Urinary bladder (tissue), 4 donors: Measurements from ENCODE around the gene HTR4. TPM values are rescaled to one million over a fixed set of nuclear protein-coding genes. Genes with fewer than 3 reads are reported as not detected.

Experiments
- DNase-seq: peaks from one replicate; pipeline ENCODE4 v3.0.0-alpha.2; 2015; ENCODE audit errors: extremely low spot score
- H3K27ac ChIP-seq: one replicate; pipeline ENCODE4 v1.5.1; 2013; ENCODE audit warnings: low read depth, mild to moderate bottlenecking, moderate library complexity
- H3K36me3 ChIP-seq: one replicate; pipeline ENCODE4 v1.6.1; 2013; ENCODE audit warnings: mild to moderate bottlenecking, moderate library complexity; ENCODE audit not compliant: insufficient read depth
- H3K4me1 ChIP-seq: one replicate; pipeline ENCODE4 v1.6.1; 2013; ENCODE audit warnings: mild to moderate bottlenecking, moderate library complexity; ENCODE audit not compliant: insufficient read depth
- H3K4me3 ChIP-seq: one replicate; pipeline ENCODE4 v1.5.1; 2013; ENCODE audit warnings: low read depth, low read length
- WGBS: extraction: QIAGEN DNeasy Blood & Tissue Kit; methylation state at CpG from one replicate; pipeline ENCODE4 v1.1.7; 2013; 5-methylcytosine and 5-hydroxymethylcytosine counted together
- polyA plus RNA-seq: library from polyadenylated mRNA; stranded (reverse); fragments of 200-250 nt; gene quantifications from one replicate; pipeline ENCODE4 v1.2.3, GENCODE V29; 2013
- total RNA-seq: library from RNA; depleted of rRNA; stranded (reverse); fragments of >200 nt; gene quantifications from one replicate; pipeline ENCODE4 v1.2.3, GENCODE V29; 2014
- donor health status: healthy with polysubstance abuse.
- donor health status: healthy.

HTR4 gene
- total and polyA plus RNA-seq, 2 donors = 0.06 to 0.26 TPM

- Histone ChIP-seq H3K4me3 (no peak overlapping the region), H3K27ac (no peak overlapping the region), H3K36me3 (no peaks in the 10 kb centered on the region), H3K4me1 (no peaks in the 10 kb centered on the region)
- DNase-seq = no peak
- 52% methylated on average over 4 of the region's 4 CpGs for WGBS
Measured at GRCh38 chr5:148615644-148616275, 38.6 kb downstream of the HTR4 start.

DNA sequence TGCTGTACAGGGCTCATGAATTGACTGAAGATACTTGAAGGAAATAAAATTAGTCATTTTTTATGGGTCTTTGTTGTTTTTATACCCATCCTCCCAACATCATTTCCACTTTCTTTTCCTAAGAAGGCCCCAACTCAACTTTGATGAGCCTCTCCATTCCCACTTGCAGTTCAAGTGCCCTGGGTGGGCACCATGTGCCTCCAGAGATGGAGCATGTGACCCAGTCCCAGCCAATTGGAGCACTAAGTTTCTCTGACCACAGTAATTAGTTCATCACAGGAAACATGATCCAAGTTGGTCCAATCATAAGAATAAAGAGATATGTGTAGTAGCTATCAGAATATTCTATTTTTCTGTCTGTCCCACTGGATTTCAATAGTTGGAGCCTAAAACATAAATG, 46.9 kb downstream of the HTR4 start:
- Histone ChIP-seq H3K27ac (no peak overlapping the region), H3K4me1 (no peaks in the 10 kb centered on the region)

DNA sequence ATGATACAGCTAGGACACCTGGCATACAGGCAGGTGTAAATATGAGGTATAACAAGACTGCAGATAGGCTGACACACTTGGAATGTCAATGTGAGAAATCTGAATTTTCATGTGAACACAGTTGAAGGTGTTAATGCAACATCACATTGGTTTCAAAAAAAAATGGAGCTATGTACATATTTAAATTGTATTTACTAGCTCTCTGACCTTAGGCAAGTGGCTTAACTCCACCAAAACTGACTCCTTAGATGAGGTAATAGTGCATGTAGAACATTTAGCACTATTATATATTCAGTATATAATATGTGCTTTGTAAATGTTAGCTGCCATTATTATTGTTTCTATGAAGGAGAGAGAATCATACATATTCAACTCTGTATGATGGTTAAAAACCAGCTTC, 48.0 kb downstream of the HTR4 start:
- no peak for DNase-seq
- no peak overlapping the region for H3K4me3 ChIP-seq
- no peak overlapping the region for H3K27ac ChIP-seq
- no peaks in the 10 kb centered on the region for H3K36me3 ChIP-seq
- H3K4me1 ChIP-seq = no peaks in the 10 kb centered on the region

More for the DNA sequence above, 46.9 kb downstream of the HTR4 start:
- H3K36me3 ChIP-seq = no peaks in the 10 kb centered on the region
- H3K4me3 ChIP-seq = no peak overlapping the region
- no peak for DNase-seq

DNA sequence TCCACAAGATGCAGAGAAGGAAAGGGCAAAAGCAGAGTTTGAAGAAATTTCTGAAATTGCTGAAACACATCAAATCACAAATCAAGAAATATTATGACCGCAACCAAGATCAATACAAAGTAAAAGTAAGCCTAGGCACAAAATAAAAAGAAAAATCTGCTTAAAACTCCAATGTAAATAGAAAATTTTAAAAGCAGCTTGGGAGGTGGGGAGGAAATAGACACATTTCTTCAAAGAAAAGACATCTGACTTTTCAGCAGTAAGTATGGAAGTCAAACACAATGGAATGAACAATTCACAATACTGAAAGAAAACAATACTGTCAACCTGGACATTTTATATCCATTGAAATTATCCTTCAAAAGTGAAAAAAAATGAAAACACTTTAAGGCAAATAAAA, 55.1 kb downstream of the HTR4 start:
- Histone ChIP-seq H3K27ac (no peak overlapping the region), H3K4me1 (no peaks in the 10 kb centered on the region)
- 97% methylated on average over 1 of the region's 1 CpG for WGBS

DNA sequence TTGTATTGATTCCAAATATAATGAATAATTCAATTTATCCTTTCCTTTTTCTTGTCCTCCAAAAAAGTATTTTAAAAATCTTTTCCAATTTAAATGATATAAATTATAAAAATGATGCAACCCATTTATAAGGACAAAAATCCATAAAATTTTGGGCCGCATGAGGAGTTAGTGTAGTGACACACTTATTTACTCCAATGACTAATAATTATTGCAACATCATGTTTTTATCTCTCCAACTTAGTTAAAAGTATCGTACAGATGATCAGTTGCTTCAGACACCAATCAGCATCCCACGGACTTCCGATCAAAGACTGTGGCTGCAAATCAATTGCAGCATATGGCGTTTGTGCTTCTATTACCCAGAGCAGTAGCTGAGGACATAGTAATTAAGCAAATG, 58.6 kb downstream of the HTR4 start:
- 93% methylated on average over 5 of the region's 5 CpGs for WGBS

More for the DNA sequence above, 55.1 kb downstream of the HTR4 start:
- Histone ChIP-seq H3K36me3 (no peaks in the 10 kb centered on the region), H3K4me3 (no peak overlapping the region)
- no peak for DNase-seq

DNA sequence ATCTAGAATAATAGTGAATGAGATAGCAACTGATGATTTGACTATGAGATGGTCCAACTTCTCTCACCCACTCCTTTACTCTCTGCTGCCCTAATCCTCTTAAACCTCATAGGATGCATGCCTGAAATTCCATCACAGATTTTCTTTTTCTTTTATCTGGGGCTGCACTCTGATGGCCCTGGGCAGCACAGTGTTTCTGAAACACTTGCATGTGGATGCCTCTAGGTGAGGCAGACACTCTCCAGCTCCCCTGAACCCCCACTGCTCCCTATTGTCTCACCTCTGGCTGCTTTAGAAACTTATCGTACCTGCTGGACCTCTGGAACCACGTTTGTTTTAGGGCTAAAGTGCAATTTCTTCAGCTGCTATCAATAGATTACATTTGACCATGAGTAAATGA, 67.5 kb downstream of the HTR4 start:
- DNase-seq = no peak
- Histone ChIP-seq H3K36me3 (no peaks in the 10 kb centered on the region), H3K4me3 (no peak overlapping the region), H3K27ac (no peak overlapping the region), H3K4me1 (no peaks in the 10 kb centered on the region)
- WGBS = 19% methylated on average over 2 of the region's 2 CpGs

More for the DNA sequence above, 58.6 kb downstream of the HTR4 start:
- Histone ChIP-seq H3K36me3 (no peaks in the 10 kb centered on the region), H3K4me3 (no peak overlapping the region), H3K4me1 (no peaks in the 10 kb centered on the region), H3K27ac (no peak overlapping the region)
- DNase-seq = no peak

- Histone ChIP-seq H3K4me1 (no peaks in the 10 kb centered on the region), H3K4me3 (no peak overlapping the region), H3K36me3 (no peaks in the 10 kb centered on the region), H3K27ac (no peak overlapping the region)
- no peak for DNase-seq
Measured at GRCh38 chr5:148585988-148586387, 68.3 kb downstream of the HTR4 start.

GRCh38 chr5:148584103-148584502, 70.2 kb downstream of the HTR4 start:
- no peak overlapping the region for H3K27ac ChIP-seq
- H3K36me3 ChIP-seq = no peaks in the 10 kb centered on the region
- DNase-seq = no peak
- no peak overlapping the region for H3K4me3 ChIP-seq
- no peaks in the 10 kb centered on the region for H3K4me1 ChIP-seq

DNA sequence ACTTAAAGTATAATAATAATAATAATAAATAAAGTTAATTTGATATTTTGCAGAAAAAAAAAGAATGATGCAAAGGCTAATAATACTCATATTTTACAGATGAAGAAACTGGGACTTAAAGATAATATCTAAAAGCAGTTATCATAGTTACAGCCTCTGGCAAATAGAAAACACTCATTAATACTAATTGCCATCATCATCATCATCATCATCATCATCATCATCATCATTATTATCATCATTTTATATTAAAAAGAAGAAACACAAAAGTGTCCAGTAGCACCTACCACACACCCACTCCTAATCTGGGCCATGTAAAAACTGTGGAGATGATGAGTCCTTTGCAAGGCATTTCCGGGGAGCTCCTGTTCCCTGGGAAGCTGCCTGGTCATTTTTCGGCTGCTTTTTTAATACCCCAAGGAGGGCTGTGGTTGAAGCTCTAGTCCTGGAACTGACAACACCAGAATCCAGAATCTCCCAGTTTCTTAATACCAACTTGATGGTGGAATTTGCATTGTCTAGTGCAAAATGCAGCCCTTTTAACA, 70.8 kb downstream of the HTR4 start:
- H3K27ac ChIP-seq = no peak overlapping the region
- H3K4me3 ChIP-seq = no peak overlapping the region
- DNase-seq = no peak
- WGBS = 77% methylated on average over 2 of the region's 2 CpGs
- no peaks in the 10 kb centered on the region for H3K4me1 ChIP-seq
- H3K36me3 ChIP-seq = no peaks in the 10 kb centered on the region

DNA sequence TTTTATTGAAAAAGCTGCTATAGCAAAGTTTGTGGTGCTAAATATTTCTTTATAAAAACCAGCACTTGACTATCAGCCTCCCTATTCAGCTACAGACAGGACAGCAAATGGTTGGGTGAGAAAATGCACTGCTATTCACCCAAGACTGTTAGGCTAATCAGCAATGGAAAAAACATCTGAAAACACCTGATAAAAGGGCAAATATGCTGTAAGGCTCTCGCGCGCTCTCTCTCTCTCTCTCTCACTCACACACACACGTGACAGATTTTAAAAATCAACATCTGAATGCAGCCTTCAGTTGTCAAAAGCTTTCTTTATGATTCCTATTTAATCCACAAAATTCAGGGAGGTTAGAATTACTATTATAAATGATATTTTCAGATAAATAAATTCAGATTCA, 80.2 kb downstream of the HTR4 start:
- 65% methylated on average over 4 of the region's 4 CpGs for WGBS
- H3K27ac ChIP-seq = no peak overlapping the region
- no peaks in the 10 kb centered on the region for H3K4me1 ChIP-seq
- H3K4me3 ChIP-seq = no peak overlapping the region
- DNase-seq = no peak
- H3K36me3 ChIP-seq = no peaks in the 10 kb centered on the region

DNA sequence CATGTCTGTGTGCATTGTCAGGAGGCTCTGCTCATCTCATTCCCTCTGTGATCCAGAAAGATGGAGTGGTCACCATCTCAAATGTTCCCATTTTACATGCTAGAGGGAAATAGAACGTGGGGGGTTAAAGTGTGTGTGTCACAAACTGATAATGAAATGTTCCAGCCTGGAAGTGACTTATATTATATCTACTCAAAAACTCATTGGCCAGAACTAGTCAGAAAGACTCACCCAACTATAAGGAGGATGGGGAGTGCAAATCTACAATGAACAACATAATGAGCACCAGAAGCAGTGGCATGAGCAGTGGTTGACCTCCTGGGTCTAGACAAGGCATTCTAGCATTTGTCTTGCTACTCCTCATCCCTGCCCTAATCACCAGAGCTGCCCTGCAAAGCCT, 81.0 kb downstream of the HTR4 start:
- H3K4me1 ChIP-seq = no peaks in the 10 kb centered on the region
- H3K4me3 ChIP-seq = no peak overlapping the region
- no peak for DNase-seq
- H3K36me3 ChIP-seq = no peaks in the 10 kb centered on the region
- no peak overlapping the region for H3K27ac ChIP-seq
- WGBS = 43% methylated on average over 1 of the region's 1 CpG

GRCh38 chr5:148569948-148570347, 84.4 kb downstream of the HTR4 start:
- Histone ChIP-seq H3K36me3 (no peaks in the 10 kb centered on the region), H3K4me1 (no peaks in the 10 kb centered on the region), H3K27ac (no peak overlapping the region), H3K4me3 (no peak overlapping the region)
- no peak for DNase-seq

GRCh38 chr5:148565148-148565547, 89.2 kb downstream of the HTR4 start:
- H3K27ac ChIP-seq = no peak overlapping the region
- H3K4me3 ChIP-seq = no peak overlapping the region
- 49% methylated on average over 3 of the region's 3 CpGs for WGBS
- no peaks in the 10 kb centered on the region for H3K4me1 ChIP-seq
- DNase-seq = no peak
- no peaks in the 10 kb centered on the region for H3K36me3 ChIP-seq

DNA sequence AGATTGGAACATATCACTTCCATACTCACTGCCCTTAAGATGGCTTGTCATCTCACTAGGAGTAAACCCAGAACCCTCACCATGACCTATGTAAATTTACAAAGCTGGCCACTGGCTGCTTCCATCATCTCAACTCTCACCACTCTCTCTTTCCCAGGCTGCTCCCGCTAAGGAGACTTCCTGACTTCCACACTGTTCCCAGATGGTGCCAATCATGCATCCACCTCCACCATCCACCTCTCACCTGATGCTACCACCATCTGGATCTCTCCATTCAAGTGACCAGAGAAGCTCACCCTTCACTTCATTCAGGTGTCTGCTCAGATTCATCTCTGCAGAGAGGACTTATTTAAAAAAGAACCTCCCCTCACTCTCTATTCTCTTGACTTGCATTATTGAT, 91.3 kb downstream of the HTR4 start:
- Histone ChIP-seq H3K27ac (no peak overlapping the region), H3K4me1 (no peaks in the 10 kb centered on the region), H3K4me3 (no peak overlapping the region), H3K36me3 (no peaks in the 10 kb centered on the region)
- WGBS = 86% methylated on average over 1 of the region's 1 CpG
- no peak for DNase-seq

GRCh38 chr5:148561801-148562311, 92.5 kb downstream of the HTR4 start:
- Histone ChIP-seq H3K27ac (no peak overlapping the region), H3K4me1 (no peaks in the 10 kb centered on the region), H3K4me3 (no peak overlapping the region), H3K36me3 (no peaks in the 10 kb centered on the region)
- no peak for DNase-seq
- WGBS = 20% methylated on average over 3 of the region's 3 CpGs
